ENCODE data around the gene CFAP299.

The CFAP299 gene

GRCh38 chr4:80948995-80949394 lies 613.5 kb downstream of the CFAP299 start:
- H3K9me3 ChIP-seq (ENCODE audit: insufficient read depth, low read depth, low read length), result no peaks in the 10 kb centered on the region
- H4K20me1 ChIP-seq (ENCODE audit: insufficient read depth, low read length, poor library complexity, severe bottlenecking), result no peaks in the 10 kb centered on the region
- H3K27me3 ChIP-seq (ENCODE audit: insufficient read depth, low read length, poor library complexity, severe bottlenecking), result no peaks in the 10 kb centered on the region
- no peaks in the 10 kb centered on the region; the same call in 1 of the 2 replicates for H3K9me2 ChIP-seq (replicated peaks; ENCODE audit: low read depth, low read length)
- TF ChIP-seq EZH2phosphoT487 (IDR thresholded peaks at IDR 0.05; ENCODE audit: borderline replicate concordance) (no peak), CTCF (conservative IDR thresholded peaks at IDR 0.05; ENCODE audit: low read length) (no peak)
- no peaks in the 10 kb centered on the region for H3K79me2 ChIP-seq (ENCODE audit: insufficient read depth, low read length)
- H2AFZ ChIP-seq (ENCODE audit: low read length), result no peak overlapping the region
- no peaks in the 10 kb centered on the region for H3K36me3 ChIP-seq (ENCODE audit: insufficient read depth, low read length)
- H3K4me1 ChIP-seq (ENCODE audit: insufficient read depth, low read length, poor library complexity, severe bottlenecking), result no peaks in the 10 kb centered on the region
- no peak overlapping the region for H3K9ac ChIP-seq (ENCODE audit: low read depth, low read length, poor library complexity, severe bottlenecking)
- no peak overlapping the region for H3K4me2 ChIP-seq (ENCODE audit: low read depth, low read length, poor library complexity, severe bottlenecking)
- no peak overlapping the region for H3K4me3 ChIP-seq (ENCODE audit: low read length, poor library complexity, severe bottlenecking)
- H3F3A ChIP-seq (ENCODE audit: low read depth), result no peaks in the 10 kb centered on the region

GRCh38 chr4:80956421-80956820 lies 620.9 kb downstream of the CFAP299 start:
- H3K4me3 ChIP-seq (ENCODE audit: low read length, poor library complexity, severe bottlenecking), result no peak overlapping the region
- H4K20me1 ChIP-seq (ENCODE audit: insufficient read depth, low read length, poor library complexity, severe bottlenecking), result no peaks in the 10 kb centered on the region
- no peak overlapping the region for H3K9ac ChIP-seq (ENCODE audit: low read depth, low read length, poor library complexity, severe bottlenecking)
- no peaks in the 10 kb centered on the region for H3K9me3 ChIP-seq (ENCODE audit: insufficient read depth, low read depth, low read length)
- no peaks in the 10 kb centered on the region for H3K36me3 ChIP-seq (ENCODE audit: insufficient read depth, low read length)
- no peak for TF ChIP-seq EZH2phosphoT487 (IDR thresholded peaks at IDR 0.05; ENCODE audit: borderline replicate concordance)
- no peak for TF ChIP-seq CTCF (conservative IDR thresholded peaks at IDR 0.05; ENCODE audit: low read length)
- H3K27me3 ChIP-seq (ENCODE audit: insufficient read depth, low read length, poor library complexity, severe bottlenecking), result no peaks in the 10 kb centered on the region
- no peaks in the 10 kb centered on the region for H3F3A ChIP-seq (ENCODE audit: low read depth)
- no peaks in the 10 kb centered on the region for H3K4me1 ChIP-seq (ENCODE audit: insufficient read depth, low read length, poor library complexity, severe bottlenecking)
- no peak overlapping the region for H3K4me2 ChIP-seq (ENCODE audit: low read depth, low read length, poor library complexity, severe bottlenecking)
- no peaks in the 10 kb centered on the region for H3K9me2 ChIP-seq (replicated peaks; ENCODE audit: low read depth, low read length)
- no peaks in the 10 kb centered on the region for H3K79me2 ChIP-seq (ENCODE audit: insufficient read depth, low read length)
- H2AFZ ChIP-seq (ENCODE audit: low read length), result no peak overlapping the region

- Histone ChIP-seq H3K9me2 (replicated peaks; ENCODE audit: low read depth, low read length) (no peaks in the 10 kb centered on the region), H2AFZ (ENCODE audit: low read length) (no peak overlapping the region), H3K9ac (ENCODE audit: low read depth, low read length, poor library complexity, severe bottlenecking) (no peak overlapping the region), H3K27me3 (ENCODE audit: insufficient read depth, low read length, poor library complexity, severe bottlenecking) (no peaks in the 10 kb centered on the region), H3F3A (ENCODE audit: low read depth) (no peaks in the 10 kb centered on the region), H4K20me1 (ENCODE audit: insufficient read depth, low read length, poor library complexity, severe bottlenecking) (no peaks in the 10 kb centered on the region), H3K36me3 (ENCODE audit: insufficient read depth, low read length) (no peaks in the 10 kb centered on the region), H3K4me3 (ENCODE audit: low read length, poor library complexity, severe bottlenecking) (no peak overlapping the region), H3K4me2 (ENCODE audit: low read depth, low read length, poor library complexity, severe bottlenecking) (no peak overlapping the region), H3K9me3 (ENCODE audit: insufficient read depth, low read depth, low read length) (no peaks in the 10 kb centered on the region), H3K4me1 (ENCODE audit: insufficient read depth, low read length, poor library complexity, severe bottlenecking) (no peaks in the 10 kb centered on the region), H3K79me2 (ENCODE audit: insufficient read depth, low read length) (no peaks in the 10 kb centered on the region)
- TF ChIP-seq EZH2phosphoT487 (IDR thresholded peaks at IDR 0.05; ENCODE audit: borderline replicate concordance), result no peak
- no peak for TF ChIP-seq CTCF (conservative IDR thresholded peaks at IDR 0.05; ENCODE audit: low read length)
Observed at GRCh38 chr4:80963051-80963450, 627.5 kb downstream of the CFAP299 start.

Measured in Loucy (cell line).